C4-2B (cell line): ENCODE data around the gene HHIPL1.

Source experiments
- H3K27ac ChIP-seq: fragments of 450-650 bp; 2 replicates; pipeline ENCODE4 v1.5.1; 2017
- ZFX ChIP-seq: fragments of 450-650 bp; IDR thresholded peaks from 2 replicates; pipeline ENCODE4 v1.6.1; 2017
- TF ChIP-seq, protein P1 (sequence below): fragments of 450-650 bp; conservative IDR thresholded peaks from 2 replicates; pipeline ENCODE4 v1.5.1; 2017; ENCODE audit warnings: mild to moderate bottlenecking

Gene HHIPL1

DNA sequence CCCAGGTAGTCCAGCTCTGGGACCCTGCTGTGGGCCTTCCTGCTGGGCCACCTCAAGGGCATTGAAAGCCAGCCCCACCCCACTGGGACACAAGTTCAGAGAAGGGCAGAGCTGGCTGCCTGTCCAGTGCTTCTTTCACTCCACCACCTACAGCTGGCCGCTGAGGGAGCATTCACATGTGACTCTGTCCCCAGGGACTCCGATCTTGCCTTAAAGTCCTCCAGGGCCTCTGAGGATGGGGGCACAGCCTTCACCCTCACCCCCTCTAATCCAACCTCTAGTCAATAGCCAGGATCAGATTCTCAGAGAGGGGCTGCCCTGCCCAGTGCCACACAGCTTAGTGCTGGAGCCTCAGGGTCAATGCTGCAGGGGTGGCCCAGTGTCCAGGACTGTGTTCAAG, 34.2 kb downstream of the HHIPL1 start:
- no peak for TF ChIP-seq ZFX
- TF ChIP-seq, protein P1, sequence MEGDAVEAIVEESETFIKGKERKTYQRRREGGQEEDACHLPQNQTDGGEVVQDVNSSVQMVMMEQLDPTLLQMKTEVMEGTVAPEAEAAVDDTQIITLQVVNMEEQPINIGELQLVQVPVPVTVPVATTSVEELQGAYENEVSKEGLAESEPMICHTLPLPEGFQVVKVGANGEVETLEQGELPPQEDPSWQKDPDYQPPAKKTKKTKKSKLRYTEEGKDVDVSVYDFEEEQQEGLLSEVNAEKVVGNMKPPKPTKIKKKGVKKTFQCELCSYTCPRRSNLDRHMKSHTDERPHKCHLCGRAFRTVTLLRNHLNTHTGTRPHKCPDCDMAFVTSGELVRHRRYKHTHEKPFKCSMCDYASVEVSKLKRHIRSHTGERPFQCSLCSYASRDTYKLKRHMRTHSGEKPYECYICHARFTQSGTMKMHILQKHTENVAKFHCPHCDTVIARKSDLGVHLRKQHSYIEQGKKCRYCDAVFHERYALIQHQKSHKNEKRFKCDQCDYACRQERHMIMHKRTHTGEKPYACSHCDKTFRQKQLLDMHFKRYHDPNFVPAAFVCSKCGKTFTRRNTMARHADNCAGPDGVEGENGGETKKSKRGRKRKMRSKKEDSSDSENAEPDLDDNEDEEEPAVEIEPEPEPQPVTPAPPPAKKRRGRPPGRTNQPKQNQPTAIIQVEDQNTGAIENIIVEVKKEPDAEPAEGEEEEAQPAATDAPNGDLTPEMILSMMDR = no peak
- no peak overlapping the region for H3K27ac ChIP-seq

DNA sequence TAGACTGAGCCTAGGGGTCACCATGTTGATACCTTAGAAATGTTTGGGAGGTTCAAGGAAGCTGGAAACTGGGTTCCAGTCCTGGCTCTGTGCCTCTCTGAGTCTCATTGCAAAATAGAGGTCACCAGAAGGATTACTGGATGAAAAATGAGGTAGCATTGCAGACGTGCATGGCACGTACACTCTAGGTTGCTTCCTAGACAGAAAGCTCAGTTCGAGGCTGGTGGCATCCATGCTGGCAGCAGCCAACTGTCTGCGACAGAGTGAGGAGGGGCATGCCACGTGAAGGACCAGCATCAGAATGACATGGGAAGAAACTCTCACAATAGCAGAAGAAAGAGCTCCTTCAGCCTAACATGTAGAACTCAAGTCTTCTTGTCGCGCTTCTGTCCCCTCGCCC, 34.6 kb downstream of the HHIPL1 start:
- TF ChIP-seq, protein P1 = no peak
- no peak for TF ChIP-seq ZFX
- H3K27ac ChIP-seq = no peak overlapping the region

DNA sequence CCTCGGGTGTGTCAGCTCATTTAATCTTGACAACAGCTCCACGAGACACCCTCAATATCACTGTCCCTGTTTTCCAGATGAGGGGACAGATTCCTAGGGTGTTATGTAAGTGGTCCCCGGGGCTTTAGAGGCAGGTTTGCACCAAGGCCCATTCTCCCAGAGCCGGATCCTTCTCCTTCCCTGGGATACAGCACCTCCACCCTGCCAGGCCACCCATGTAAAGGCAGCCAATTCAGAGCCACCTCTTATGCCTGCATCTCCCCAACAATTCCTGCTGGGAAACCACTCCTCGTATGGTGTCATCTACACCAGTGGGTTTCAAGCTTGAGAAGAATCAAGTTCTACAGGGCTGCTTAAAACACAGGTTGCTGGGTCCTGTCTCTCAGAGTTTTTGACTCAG, 35.1 kb downstream of the HHIPL1 start:
- no peak overlapping the region for H3K27ac ChIP-seq
- TF ChIP-seq, protein P1 = no peak
- no peak for TF ChIP-seq ZFX

DNA sequence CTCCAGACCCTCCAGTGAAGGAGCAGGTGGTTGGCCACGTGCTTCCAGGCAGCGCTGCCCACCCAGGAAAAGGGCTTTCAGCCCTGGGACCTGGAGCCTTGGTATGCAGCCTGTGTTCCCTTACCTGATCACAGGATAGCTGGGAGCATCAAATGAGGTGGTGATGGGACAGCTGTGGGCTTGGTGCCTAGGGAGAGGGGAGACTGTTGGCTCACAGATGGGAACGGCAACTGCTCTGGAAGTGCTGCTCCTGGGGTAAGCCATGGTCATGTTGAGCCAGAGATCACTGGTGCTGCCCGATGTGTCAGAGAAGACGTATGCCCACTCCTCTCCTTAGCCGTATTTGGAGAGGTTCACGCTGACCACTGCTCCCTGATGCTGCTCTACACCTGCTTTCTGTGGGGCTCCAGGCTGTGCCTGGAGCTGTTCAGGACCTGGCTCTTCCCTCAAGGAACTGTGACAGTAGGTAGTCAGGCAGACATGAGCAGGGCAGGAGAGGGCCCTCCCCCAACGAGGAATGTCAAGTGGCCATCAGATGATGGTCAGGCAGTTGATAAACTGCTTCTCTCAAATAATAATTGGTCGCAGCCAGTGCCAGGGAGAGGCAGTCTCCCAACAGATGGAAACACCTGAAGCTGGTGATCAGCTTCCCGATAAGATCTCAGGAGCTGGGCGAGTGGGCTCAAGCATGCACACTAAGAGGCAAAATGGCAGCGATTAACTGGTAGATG, 36.3 kb downstream of the HHIPL1 start:
- TF ChIP-seq, protein P1 = no peak
- no peak for TF ChIP-seq ZFX
- no peak overlapping the region for H3K27ac ChIP-seq

DNA sequence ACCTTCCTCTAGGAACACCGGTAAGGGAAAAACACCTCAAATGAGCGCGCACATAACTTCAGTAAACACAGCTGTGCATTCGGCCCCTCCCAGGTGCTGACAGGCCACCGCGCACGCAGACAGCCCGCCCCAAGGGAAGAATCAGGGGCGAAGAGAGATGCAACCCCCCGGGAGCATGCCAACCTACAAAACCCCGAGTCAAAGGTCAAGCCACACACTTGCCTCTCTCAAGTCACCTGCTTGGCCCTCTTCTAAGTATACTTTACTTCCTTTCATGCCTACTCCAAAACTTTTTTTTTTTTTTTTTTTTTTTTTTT, 36.9 kb downstream of the HHIPL1 start:
- no peak for TF ChIP-seq ZFX
- TF ChIP-seq, protein P1 = no peak
- no peak overlapping the region for H3K27ac ChIP-seq

DNA sequence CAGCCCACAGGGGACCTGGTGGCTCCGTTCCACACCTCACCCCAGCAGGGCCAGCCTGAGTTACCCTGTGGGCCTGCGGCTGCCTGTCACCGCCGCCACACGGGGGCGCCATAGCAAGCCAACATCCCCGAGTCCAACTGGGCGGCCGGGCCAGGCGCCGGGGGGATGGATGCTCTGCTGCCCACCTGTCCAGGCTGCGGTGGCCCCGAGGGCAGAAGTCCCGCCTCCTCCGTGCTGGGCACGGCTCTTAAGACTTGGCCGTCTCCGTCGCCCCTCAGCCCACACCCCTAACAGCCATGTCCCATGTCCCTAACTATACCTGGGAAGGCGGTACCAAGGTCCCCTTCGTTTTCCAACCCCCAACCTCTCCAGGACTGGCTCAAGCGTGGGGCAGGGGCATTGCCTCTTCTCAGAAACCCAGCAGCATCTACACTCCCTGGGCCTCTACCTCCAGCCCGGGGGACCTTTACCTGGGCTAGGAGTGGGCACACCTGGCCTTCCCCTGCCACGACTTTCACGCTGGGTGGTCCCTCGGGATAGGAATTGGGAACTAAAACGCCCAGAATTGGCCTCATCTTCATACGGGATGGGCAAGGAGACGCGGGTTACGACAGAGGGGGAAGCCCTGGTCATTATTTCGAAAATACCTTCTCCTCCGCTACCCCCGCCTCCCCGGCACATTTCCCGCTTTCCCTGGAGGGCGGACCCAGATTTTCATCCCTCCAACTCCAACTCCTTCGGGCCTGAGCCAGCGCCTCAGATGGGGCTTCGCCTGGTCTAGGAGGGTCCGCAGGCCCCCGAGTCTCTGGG, 38.1 kb downstream of the HHIPL1 start:
- TF ChIP-seq, protein P1 = peak; percentile 99
- no peak for TF ChIP-seq ZFX
- H3K27ac ChIP-seq = peak overlapping the region; percentile 63
